ENCODE results near the gene SMAD6.

SMAD6 gene

GRCh38 chr15:66721020-66721419 lies 19.0 kb downstream of the SMAD6 start:
- no peak for DNase-seq (ENCODE audit: low read depth)

GRCh38 chr15:66721501-66721937 lies 19.5 kb downstream of the SMAD6 start:
- no peak for DNase-seq (ENCODE audit: low read depth)

- DNase-seq (ENCODE audit: low read depth) = no peak
These were observed 19.9 kb downstream of the SMAD6 start for GRCh38 chr15:66721954-66722353.

- DNase-seq (ENCODE audit: low read depth) = no peak
These were observed 20.9 kb downstream of the SMAD6 start for GRCh38 chr15:66722757-66723540.

- DNase-seq (ENCODE audit: low read depth) = no peak
These were observed 22.0 kb downstream of the SMAD6 start for GRCh38 chr15:66723826-66724731.

GRCh38 chr15:66724732-66725463 lies 22.9 kb downstream of the SMAD6 start:
- no peak for DNase-seq (ENCODE audit: low read depth)

GRCh38 chr15:66725464-66725785 lies 23.4 kb downstream of the SMAD6 start:
- no peak for DNase-seq (ENCODE audit: low read depth)

- no peak for DNase-seq (ENCODE audit: low read depth)
These were observed 24.4 kb downstream of the SMAD6 start for GRCh38 chr15:66726386-66726785.

GRCh38 chr15:66729331-66729951 lies 27.4 kb downstream of the SMAD6 start:
- no peak for DNase-seq (ENCODE audit: low read depth)

- no peak for DNase-seq (ENCODE audit: low read depth)
These were observed 28.4 kb downstream of the SMAD6 start for GRCh38 chr15:66730168-66731021.

- no peak for DNase-seq (ENCODE audit: low read depth)
These were observed 31.9 kb downstream of the SMAD6 start for GRCh38 chr15:66733976-66734375.

GRCh38 chr15:66734961-66735908 lies 33.2 kb downstream of the SMAD6 start:
- no peak for DNase-seq (ENCODE audit: low read depth)

GRCh38 chr15:66735909-66736305 lies 33.9 kb downstream of the SMAD6 start:
- no peak for DNase-seq (ENCODE audit: low read depth)

- DNase-seq (ENCODE audit: low read depth) = no peak
These were observed 35.4 kb downstream of the SMAD6 start for GRCh38 chr15:66737243-66738010.

- DNase-seq (ENCODE audit: low read depth) = no peak
These were observed 36.1 kb downstream of the SMAD6 start for GRCh38 chr15:66738116-66738515.

GRCh38 chr15:66738595-66738994 lies 36.6 kb downstream of the SMAD6 start:
- DNase-seq (ENCODE audit: low read depth) = no peak

GRCh38 chr15:66739287-66739686 lies 37.3 kb downstream of the SMAD6 start:
- DNase-seq (ENCODE audit: low read depth) = no peak

- no peak for DNase-seq (ENCODE audit: low read depth)
These were observed 38.8 kb downstream of the SMAD6 start for GRCh38 chr15:66740802-66741201.

- no peak for DNase-seq (ENCODE audit: low read depth)
These were observed 39.6 kb downstream of the SMAD6 start for GRCh38 chr15:66741646-66742045.
